ENCODE measurements around the gene SEZ6L2.

GRCh38 chr16:29907973-29908372, 8.6 kb upstream of the SEZ6L2 start:
- TF ChIP-seq CTCF (conservative IDR thresholded peaks at IDR 0.05) (no peak), EZH2 (IDR thresholded peaks at IDR 0.05; ENCODE audit: low read depth) (no peak)

Data from PC-9 (cell line).